Psoas muscle (tissue), 8 donors: ENCODE measurements around the gene C1orf167. TPM values are rescaled to one million over a fixed set of nuclear protein-coding genes. Genes with fewer than 3 reads are reported as not detected.

ENCODE experiments used
- ATAC-seq, 4 donors: fragments of 200-7000 bp; cut with Tn5 transposase; one replicate each; pipeline ENCODE4 v1.9.1; 2020; ENCODE audit warnings: moderate library complexity in 3 of 4, mild to moderate bottlenecking in 2 of 4
- DNase-seq, 2 donors: peaks; one replicate each; pipeline ENCODE4 v3.0.0-alpha.2; 2020
- H3K27ac ChIP-seq: fragments of 200-600 bp; one replicate; pipeline ENCODE4 v1.8.0; 2022
- H3K27me3 ChIP-seq, 3 donors: fragments of 200-600 bp in 1 of 3; one replicate each; pipeline versions ENCODE4 v1.6.1 to v1.8.0; 2013 to 2022; ENCODE audit warnings: low read length in 2 of 3, mild to moderate bottlenecking in 2 of 3, moderate library complexity in 1 of 3; ENCODE audit not compliant: insufficient read depth in 3 of 3
- H3K36me3 ChIP-seq, 2 donors: fragments of 200-600 bp in 1 of 2; one replicate each; pipeline versions ENCODE4 v1.6.1 to v1.8.0; 2013 to 2022; ENCODE audit warnings: low read depth in 1 of 2, mild to moderate bottlenecking in 1 of 2, moderate library complexity in 1 of 2; ENCODE audit not compliant: insufficient read depth in 1 of 2
- H3K4me1 ChIP-seq: fragments of 200-600 bp; one replicate; pipeline ENCODE4 v1.8.0; 2022
- H3K4me3 ChIP-seq: fragments of 200-600 bp; one replicate; pipeline ENCODE4 v1.8.0; 2022; ENCODE audit warnings: mild to moderate bottlenecking
- H3K9me3 ChIP-seq: fragments of 200-600 bp; one replicate; pipeline ENCODE4 v1.8.0; 2022
- CTCF ChIP-seq: fragments of 200-600 bp; IDR thresholded peaks from one replicate; pipeline ENCODE4 v1.8.0; 2022; ENCODE audit warnings: antibody characterized with exemption
- WGBS, 3 donors: extraction: QIAGEN DNeasy Blood & Tissue Kit; methylation state at CpG; one replicate each; pipeline versions ENCODE4 v1.1.6 to v1.1.7; 2013; 5-methylcytosine and 5-hydroxymethylcytosine counted together
- intact Hi-C, 2 donors: fragments of 100-400 bp; cut with DNase I; formaldehyde crosslinking; loops; one replicate each; pipeline versions ENCODE4 v1.11.0 to v1.14.2; 2022
- polyA plus RNA-seq, 3 donors: library from polyadenylated mRNA; stranded (reverse); fragments of 200-250 nt; gene quantifications; one replicate each; pipeline ENCODE4 v1.2.3, GENCODE V29; 2013
- total RNA-seq, 4 donors: library from RNA; stranded (reverse); fragmentation: NEBNext Ultra II Directional in 2 of 4; extraction: Animal tissue kit (Norgen Biotek cat#: 25700) in 2 of 4; gene quantifications; one replicate each; pipeline versions ENCODE4 v1.2.1 to v1.2.4, GENCODE V29; 2021 to 2023
- donor health status: healthy with polysubstance abuse.
- donor health status: DM: no; HTN: no; CAD: no; lungs with moderate emphysema.
- donor health status: Bipolar disorder and iron deficiency.
- donor health status: healthy.
- donor health status: DM: yes; HTN: yes; CAD: no.
- donor health status: DM: no; HTN: no; CAD: no.
- donor health status: DM: no; HTN: no; CAD: no.
- donor health status: DM: yes; HTN: yes; CAD: no.

Gene C1orf167
- total and polyA plus RNA-seq, 7 donors: 1.8 to 5.3 (median 2.5) TPM

DNA sequence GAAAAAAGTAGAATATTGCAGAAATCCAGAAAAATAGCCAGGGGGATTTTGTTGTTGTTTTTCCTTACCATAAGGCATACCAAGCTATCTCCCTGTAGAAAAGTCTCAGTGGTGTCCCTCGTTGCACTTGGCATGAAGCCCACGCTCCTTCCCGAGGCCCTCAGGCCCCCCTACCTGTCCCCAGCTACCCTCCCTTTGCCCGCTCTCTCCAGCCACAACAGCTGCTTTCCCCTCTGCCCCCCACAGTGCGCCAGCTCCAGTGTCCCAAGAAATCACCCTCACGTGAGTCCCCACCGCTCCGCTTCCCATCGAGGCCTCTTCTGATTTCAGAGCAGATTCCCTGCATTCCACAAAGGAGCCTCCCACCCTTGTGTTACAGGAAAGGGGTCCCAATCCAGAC is 17.7 kb upstream of the C1orf167 start:
- no peaks in the 10 kb centered on the region for H3K4me1 ChIP-seq
- DNase-seq: no peak
- TF ChIP-seq CTCF: no peak
- no peak for ATAC-seq
- H3K9me3 ChIP-seq: no peaks in the 10 kb centered on the region
- H3K27ac ChIP-seq: no peak overlapping the region
- H3K4me3 ChIP-seq: no peak overlapping the region
- WGBS, 3 donors: 71 to 72% (median 71%) methylated on average over 9 of the region's 9 CpGs
- intact Hi-C loops: no loop called here
- H3K36me3 ChIP-seq: peaks cover 3 to 45% of the 10 kb centered on the region in 2 donors
- no peaks in the 10 kb centered on the region for H3K27me3 ChIP-seq

DNA sequence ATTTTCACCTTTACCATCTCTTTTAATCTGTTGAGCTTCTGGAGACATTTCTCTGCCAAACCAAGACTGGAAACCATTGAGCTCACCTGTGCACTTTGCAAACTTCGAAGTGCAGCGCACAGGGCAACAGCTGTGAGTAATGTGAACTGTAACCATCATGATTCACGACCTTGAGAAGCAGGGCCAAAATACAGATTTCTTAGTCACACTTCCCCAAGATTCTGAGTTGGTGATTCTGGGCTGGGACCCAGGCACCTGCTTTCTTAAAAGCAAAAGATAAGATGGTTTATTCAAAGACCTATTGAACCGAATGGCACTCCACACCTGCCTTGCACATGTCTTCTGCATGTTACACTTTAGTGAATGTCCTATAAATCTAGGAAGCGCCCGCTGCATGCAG is 15.9 kb upstream of the C1orf167 start:
- Histone ChIP-seq H3K27ac (no peak overlapping the region), H3K36me3 (peaks cover 3 to 63% of the 10 kb centered on the region in 2 donors), H3K4me1 (no peaks in the 10 kb centered on the region), H3K4me3 (no peak overlapping the region), H3K27me3 (no peaks in the 10 kb centered on the region), H3K9me3 (no peaks in the 10 kb centered on the region)
- intact Hi-C loops: no loop called here
- no peak for ATAC-seq
- no peak for TF ChIP-seq CTCF
- no peak for DNase-seq
- 73 to 86% (median 74%) methylated on average over 6 of the region's 6 CpGs for WGBS, 3 donors

- Histone ChIP-seq H3K27me3 (no peaks in the 10 kb centered on the region), H3K4me1 (no peaks in the 10 kb centered on the region), H3K4me3 (no peak overlapping the region), H3K9me3 (no peaks in the 10 kb centered on the region), H3K36me3 (peaks cover 3 to 66% of the 10 kb centered on the region in 2 donors), H3K27ac (no peak overlapping the region)
- intact Hi-C loops: no loop called here
- 82 to 84% (median 83%) methylated on average over 20 of the region's 20 CpGs for WGBS, 3 donors
- ATAC-seq (peak in 1 of 4 donors; percentile 17), DNase-seq (no peak)
- TF ChIP-seq CTCF: no peak
These were observed 15.1 kb upstream of the C1orf167 start for GRCh38 chr1:11746795-11747487.

GRCh38 chr1:11748294-11749202 is 13.4 kb upstream of the C1orf167 start:
- 93 to 96% (median 94%) methylated on average over 26 to 27 of the region's 27 CpGs for WGBS, 3 donors
- intact Hi-C loops: no loop called here
- Histone ChIP-seq H3K36me3 (peaks cover 3 to 66% of the 10 kb centered on the region in 2 donors), H3K4me3 (no peak overlapping the region), H3K4me1 (no peaks in the 10 kb centered on the region), H3K9me3 (no peaks in the 10 kb centered on the region), H3K27me3 (peaks cover 0 to 2% (median 0%) of the 10 kb centered on the region in 3 donors), H3K27ac (no peak overlapping the region)
- TF ChIP-seq CTCF: no peak
- peak in 2 of 4 donors; percentile 6 to 8 for ATAC-seq
- DNase-seq: no peak
